ENCODE measurements around the gene ZFP36.

The ZFP36 gene

GRCh38 chr19:39405958-39406655 lies 540 bp upstream of the ZFP36 start:
- Mint-ChIP-seq H3K9me3 (no peaks in the 10 kb centered on the region), H3K4me3 (peak overlapping the region; percentile 87 to 99), H3K27me3 (peaks cover 0 to 12% of the 10 kb centered on the region in 2 donors), H3K27ac (peak overlapping the region; percentile 100), H3K36me3 (ENCODE audit: insufficient read depth) (peaks cover 99% of the 10 kb centered on the region), H3K4me1 (ENCODE audit: low read depth in 2 of 2) (peaks cover 56% of the 10 kb centered on the region in 2 donors)
- ATAC-seq (replicated peaks): peak; percentile 3
- peak; percentile 78 to 84 (median 83) for DNase-seq

GRCh38 chr19:39407410-39407659 lies 688 bp downstream of the ZFP36 start:
- peak overlapping the region; percentile 100 for H3K27ac Mint-ChIP-seq
- DNase-seq (no peak), ATAC-seq (replicated peaks) (no peak)
- H3K4me3 Mint-ChIP-seq: peak overlapping the region; percentile 87 to 99
- peaks cover 0 to 18% of the 10 kb centered on the region in 2 donors for H3K27me3 Mint-ChIP-seq
- H3K9me3 Mint-ChIP-seq: peaks cover 0 to 1% of the 10 kb centered on the region in 2 donors
- H3K4me1 Mint-ChIP-seq (ENCODE audit: low read depth in 2 of 2): peaks cover 55% of the 10 kb centered on the region in 2 donors
- peaks cover 99% of the 10 kb centered on the region for H3K36me3 Mint-ChIP-seq (ENCODE audit: insufficient read depth)

GRCh38 chr19:39407660-39408391 lies 1.2 kb downstream of the ZFP36 start:
- DNase-seq: peak; percentile 62 to 69 (median 62)
- peaks cover 0 to 1% of the 10 kb centered on the region in 2 donors for H3K9me3 Mint-ChIP-seq
- H3K36me3 Mint-ChIP-seq (ENCODE audit: insufficient read depth): peaks cover 99% of the 10 kb centered on the region
- peak overlapping the region; percentile 87 to 99 for H3K4me3 Mint-ChIP-seq
- peaks cover 0 to 18% of the 10 kb centered on the region in 2 donors for H3K27me3 Mint-ChIP-seq
- no peak for ATAC-seq (replicated peaks)
- H3K4me1 Mint-ChIP-seq (ENCODE audit: low read depth in 2 of 2): peaks cover 53% of the 10 kb centered on the region in 2 donors
- peak overlapping the region; percentile 100 for H3K27ac Mint-ChIP-seq

GRCh38 chr19:39408392-39409207 lies 2.0 kb downstream of the ZFP36 start:
- peak overlapping the region; percentile 100 for H3K27ac Mint-ChIP-seq
- H3K4me3 Mint-ChIP-seq: peak overlapping the region; percentile 87 to 99
- H3K9me3 Mint-ChIP-seq: peaks cover 0 to 1% of the 10 kb centered on the region in 2 donors
- peaks cover 0 to 18% of the 10 kb centered on the region in 2 donors for H3K27me3 Mint-ChIP-seq
- H3K36me3 Mint-ChIP-seq (ENCODE audit: insufficient read depth): peaks cover 96% of the 10 kb centered on the region
- ATAC-seq (replicated peaks) (no peak), DNase-seq (peak; percentile 48 to 60 (median 52))
- H3K4me1 Mint-ChIP-seq (ENCODE audit: low read depth in 2 of 2): peaks cover 49 to 55% of the 10 kb centered on the region in 2 donors

DNA sequence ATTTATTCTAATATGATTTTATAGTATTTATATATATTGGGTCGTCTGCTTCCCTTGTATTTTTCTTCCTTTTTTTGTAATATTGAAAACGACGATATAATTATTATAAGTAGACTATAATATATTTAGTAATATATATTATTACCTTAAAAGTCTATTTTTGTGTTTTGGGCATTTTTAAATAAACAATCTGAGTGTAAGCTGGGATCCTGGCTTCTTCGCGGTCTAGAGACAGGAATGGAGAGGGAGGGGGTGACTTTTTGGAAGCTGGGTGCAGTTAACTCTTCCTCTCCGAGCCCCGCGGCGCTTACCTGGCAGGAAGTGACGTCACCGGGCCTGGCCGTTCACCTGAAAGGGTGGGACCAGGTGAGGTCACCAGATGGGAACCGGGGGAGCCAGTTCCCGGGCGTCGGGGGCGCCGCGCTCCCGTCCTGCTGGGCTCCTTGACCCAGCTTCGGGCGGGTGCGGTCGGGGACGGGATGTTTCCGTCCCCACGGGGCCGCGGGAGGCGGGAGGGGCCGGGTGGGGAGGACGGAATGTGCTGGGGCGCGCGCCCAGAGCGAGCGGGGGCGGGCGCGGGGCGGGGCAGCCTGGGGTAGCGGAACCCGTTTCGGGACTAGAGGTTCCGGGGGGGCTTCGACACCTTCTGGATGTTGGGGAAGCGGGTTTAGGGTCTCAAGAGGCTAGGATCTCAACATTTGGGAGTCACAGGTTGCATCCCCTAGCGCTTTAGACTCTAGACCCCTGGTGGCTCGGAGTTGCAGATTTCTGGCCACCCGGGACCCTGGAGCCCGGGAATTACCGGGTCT lies 2.8 kb downstream of the ZFP36 start:
- Mint-ChIP-seq H3K27me3 (peaks cover 0 to 18% of the 10 kb centered on the region in 2 donors), H3K4me1 (ENCODE audit: low read depth in 2 of 2) (peaks cover 53 to 59% of the 10 kb centered on the region in 2 donors), H3K27ac (peak overlapping the region; percentile 100), H3K36me3 (ENCODE audit: insufficient read depth) (peaks cover 94% of the 10 kb centered on the region), H3K9me3 (peaks cover 0 to 1% of the 10 kb centered on the region in 2 donors), H3K4me3 (peak overlapping the region; percentile 87 to 99)
- ATAC-seq (replicated peaks): peak; percentile 8
- peak; percentile 78 to 84 (median 82) for DNase-seq

DNA sequence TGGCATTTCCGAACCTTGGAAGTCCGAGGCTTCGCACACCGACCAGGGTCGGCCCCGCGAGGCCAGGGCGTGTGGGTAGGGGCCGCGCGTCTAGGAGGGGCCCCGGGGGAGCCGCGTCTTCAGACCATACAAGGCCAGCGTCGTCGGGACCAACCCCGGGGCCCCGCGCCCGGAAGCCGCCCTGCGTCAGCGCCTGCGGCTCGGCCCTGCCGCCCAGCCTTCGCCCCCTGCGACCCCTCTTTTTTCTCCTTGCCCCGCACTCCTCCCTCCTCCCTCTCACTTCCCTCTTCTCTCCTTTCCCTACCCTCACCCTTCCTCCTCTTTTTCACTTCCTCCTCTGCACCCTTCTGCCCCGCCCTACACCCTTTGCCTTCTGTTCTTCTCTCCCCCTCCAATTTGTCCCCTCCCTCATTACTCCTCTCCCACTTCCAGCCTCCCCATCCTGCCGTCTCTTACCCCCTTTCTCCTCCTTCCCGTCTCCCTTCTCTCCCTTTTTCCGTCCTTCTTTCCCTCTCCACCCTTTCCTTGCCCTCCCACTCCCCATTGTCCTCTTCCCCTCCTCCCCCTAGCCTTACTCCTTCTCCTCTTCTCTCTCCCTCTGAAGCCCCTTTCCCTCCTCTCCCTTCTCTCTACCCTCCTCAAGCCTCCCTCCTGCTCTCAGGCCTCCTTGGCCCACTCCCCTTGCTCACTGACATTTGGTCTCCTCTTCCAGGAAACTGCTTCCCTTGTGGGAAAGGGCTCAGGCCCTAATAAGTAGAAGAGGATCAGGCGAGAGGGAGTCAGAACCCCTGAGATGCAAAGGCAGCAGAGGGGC lies 3.6 kb downstream of the ZFP36 start:
- H3K4me1 Mint-ChIP-seq (ENCODE audit: low read depth in 2 of 2): peaks cover 54 to 62% of the 10 kb centered on the region in 2 donors
- peaks cover 0 to 18% of the 10 kb centered on the region in 2 donors for H3K27me3 Mint-ChIP-seq
- peak overlapping the region; percentile 100 for H3K27ac Mint-ChIP-seq
- H3K4me3 Mint-ChIP-seq: peak overlapping the region; percentile 87 to 99
- H3K9me3 Mint-ChIP-seq: peaks cover 0 to 1% of the 10 kb centered on the region in 2 donors
- ATAC-seq (replicated peaks) (peak; percentile 27), DNase-seq (peak; percentile 71 to 77 (median 74))
- H3K36me3 Mint-ChIP-seq (ENCODE audit: insufficient read depth): peaks cover 90% of the 10 kb centered on the region

DNA sequence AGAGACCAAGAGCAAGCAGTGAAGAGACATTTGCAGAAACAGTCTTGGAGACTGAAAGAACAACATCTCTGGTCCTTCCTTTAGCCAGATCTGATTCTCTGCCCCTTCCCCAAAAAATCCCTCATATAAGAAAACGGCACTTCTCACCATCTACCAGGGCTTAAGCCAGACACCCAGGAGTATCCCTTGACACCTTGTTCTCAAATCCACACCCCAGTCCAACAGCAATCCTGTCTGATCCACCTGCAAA lies 4.1 kb downstream of the ZFP36 start:
- no peak for DNase-seq
- peaks cover 0 to 18% of the 10 kb centered on the region in 2 donors for H3K27me3 Mint-ChIP-seq
- H3K4me1 Mint-ChIP-seq (ENCODE audit: low read depth in 2 of 2): peaks cover 52 to 62% of the 10 kb centered on the region in 2 donors
- H3K27ac Mint-ChIP-seq: peak overlapping the region; percentile 100
- ATAC-seq (replicated peaks): no peak
- peaks cover 91% of the 10 kb centered on the region for H3K36me3 Mint-ChIP-seq (ENCODE audit: insufficient read depth)
- peaks cover 0 to 1% of the 10 kb centered on the region in 2 donors for H3K9me3 Mint-ChIP-seq
- peak overlapping the region; percentile 87 to 99 for H3K4me3 Mint-ChIP-seq

- Mint-ChIP-seq H3K9me3 (peaks cover 0 to 1% of the 10 kb centered on the region in 2 donors), H3K36me3 (ENCODE audit: insufficient read depth) (peaks cover 91% of the 10 kb centered on the region), H3K4me3 (peak overlapping the region; percentile 87 to 99), H3K27me3 (peaks cover 0 to 18% of the 10 kb centered on the region in 2 donors), H3K4me1 (ENCODE audit: low read depth in 2 of 2) (peaks cover 49 to 60% of the 10 kb centered on the region in 2 donors), H3K27ac (peak overlapping the region; percentile 100)
- DNase-seq (peak in 2 of 3 experiments; percentile 32 to 46), ATAC-seq (replicated peaks) (no peak)
Measured at GRCh38 chr19:39411081-39411831, 4.6 kb downstream of the ZFP36 start.

DNA sequence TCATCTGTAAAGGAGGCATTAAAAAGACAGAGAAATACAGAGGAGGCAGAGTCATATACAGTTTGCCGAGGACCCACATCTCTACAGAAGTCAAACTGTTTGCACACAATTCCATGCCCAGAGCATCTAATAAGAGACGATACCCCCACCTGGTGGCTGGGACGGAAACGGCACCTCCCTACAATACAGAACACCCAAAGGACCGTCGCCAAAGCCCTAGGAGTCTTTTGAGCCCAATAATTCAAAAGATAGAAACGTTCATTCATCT lies 5.1 kb downstream of the ZFP36 start:
- peaks cover 47 to 58% of the 10 kb centered on the region in 2 donors for H3K4me1 Mint-ChIP-seq (ENCODE audit: low read depth in 2 of 2)
- H3K27ac Mint-ChIP-seq: peak overlapping the region; percentile 100
- H3K36me3 Mint-ChIP-seq (ENCODE audit: insufficient read depth): peaks cover 86% of the 10 kb centered on the region
- H3K4me3 Mint-ChIP-seq: peak overlapping the region; percentile 87 to 99
- peak; percentile 41 for ATAC-seq (replicated peaks)
- peak; percentile 89 to 95 (median 94) for DNase-seq
- H3K27me3 Mint-ChIP-seq: peaks cover 0 to 18% of the 10 kb centered on the region in 2 donors
- peaks cover 0 to 1% of the 10 kb centered on the region in 2 donors for H3K9me3 Mint-ChIP-seq

DNA sequence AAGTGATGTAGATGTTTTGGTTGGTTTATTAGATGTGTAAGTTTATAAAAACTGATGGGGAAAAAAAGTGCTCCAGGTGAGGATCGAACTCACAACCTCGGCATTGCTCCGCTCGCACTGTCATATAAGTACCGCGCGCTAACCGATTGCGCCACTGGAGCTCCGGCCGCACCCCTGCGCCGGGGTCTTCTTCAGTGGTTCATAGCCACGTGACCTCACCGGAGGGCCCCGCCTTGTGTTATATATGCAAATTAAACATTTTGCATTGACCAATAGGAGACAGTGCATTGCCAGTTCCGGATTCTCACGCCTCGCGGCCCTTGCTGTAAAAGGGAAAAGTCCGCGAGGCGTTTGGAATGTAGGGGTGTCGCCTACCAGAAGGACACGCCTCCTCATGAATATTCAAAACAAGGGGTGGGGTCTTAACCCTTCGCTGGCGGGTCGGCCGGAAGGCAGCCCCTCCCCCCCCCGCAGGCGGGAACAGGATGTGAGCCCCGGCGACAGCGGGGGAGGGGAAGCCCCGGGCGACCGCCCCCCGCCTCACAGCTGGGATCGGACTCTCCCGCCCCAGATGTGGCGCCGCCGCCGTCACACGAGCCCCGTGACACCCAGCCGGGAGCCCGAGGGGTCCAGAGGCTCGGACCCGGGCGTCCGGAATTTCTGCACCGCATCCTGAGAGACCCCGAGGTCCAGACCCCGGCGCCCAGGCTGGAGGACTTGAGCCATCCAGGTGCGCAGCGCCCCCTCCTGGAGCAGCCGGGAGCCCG lies 5.6 kb downstream of the ZFP36 start, which contains the start of gene PLEKHG2:
PLEKHG2 (plus strand) TSS at position 570 of the 767 bp plus-strand sequence. CDS start 1,418 bp downstream, outside the sequence.
- peak within 1 kb of the TSS; percentile 87 to 99 for H3K4me3 Mint-ChIP-seq
- peak; percentile 97 to 99 (median 98) for DNase-seq
- peak; percentile 60 for ATAC-seq (replicated peaks)
- peaks cover 0 to 18% of the 10 kb centered on the region in 2 donors for H3K27me3 Mint-ChIP-seq
- peaks cover 81% of the 10 kb centered on the region for H3K36me3 Mint-ChIP-seq (ENCODE audit: insufficient read depth)
- peak within 1 kb of the TSS; percentile 100 for H3K27ac Mint-ChIP-seq
- peaks cover 0 to 1% of the 10 kb centered on the region in 2 donors for H3K9me3 Mint-ChIP-seq
- peaks cover 47 to 54% of the 10 kb centered on the region in 2 donors for H3K4me1 Mint-ChIP-seq (ENCODE audit: low read depth in 2 of 2)

DNA sequence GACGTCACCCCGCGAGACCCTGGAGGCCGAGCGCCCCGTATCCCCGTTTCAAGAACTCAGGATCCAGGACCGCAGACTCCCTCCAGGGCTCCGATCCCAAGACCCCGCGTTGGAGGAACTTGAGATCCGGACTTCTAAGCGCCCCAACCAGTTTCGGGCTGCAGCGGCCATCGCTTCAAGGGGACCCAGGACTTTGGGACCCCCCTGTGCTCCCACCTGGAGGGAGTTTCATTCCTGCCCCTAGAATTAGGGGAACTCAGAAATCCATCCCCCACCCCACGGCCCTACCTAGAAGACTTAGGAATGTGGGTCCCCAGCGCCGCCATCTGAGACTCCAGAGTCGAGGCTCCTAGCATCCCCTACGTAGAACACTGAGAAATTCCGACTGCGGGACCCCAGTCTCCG lies 6.2 kb downstream of the ZFP36 start:
- Mint-ChIP-seq H3K27me3 (peaks cover 0 to 18% of the 10 kb centered on the region in 2 donors), H3K9me3 (peaks cover 0 to 1% of the 10 kb centered on the region in 2 donors), H3K4me3 (peak overlapping the region; percentile 87 to 99), H3K27ac (peak overlapping the region; percentile 100), H3K36me3 (ENCODE audit: insufficient read depth) (peaks cover 76% of the 10 kb centered on the region), H3K4me1 (ENCODE audit: low read depth in 2 of 2) (peaks cover 46 to 53% of the 10 kb centered on the region in 2 donors)
- ATAC-seq (replicated peaks) (no peak), DNase-seq (no peak)

All from effector memory CD8-positive, alpha-beta T cell (primary cell).